HUES64 (cell line): ENCODE data around the gene CAPN2.

ENCODE experiments used
- H3K27ac ChIP-seq: 2 replicates; pipeline ENCODE4 v1.7.0; 2013; ENCODE audit warnings: low read depth, low read length, inconsistent platforms
- H3K27me3 ChIP-seq: 2 replicates; pipeline ENCODE4 v1.6.1; 2013; ENCODE audit warnings: mild to moderate bottlenecking, low read length; ENCODE audit not compliant: insufficient read depth
- H3K36me3 ChIP-seq: 2 replicates; pipeline ENCODE4 v1.6.1; 2013; ENCODE audit warnings: mild to moderate bottlenecking, low read length; ENCODE audit not compliant: insufficient read depth
- H3K4me1 ChIP-seq: 2 replicates; pipeline ENCODE4 v1.6.1; 2013; ENCODE audit warnings: mild to moderate bottlenecking, low read length, moderate library complexity; ENCODE audit not compliant: insufficient read depth
- H3K4me3 ChIP-seq: 2 replicates; pipeline ENCODE4 v1.5.1; 2013; ENCODE audit warnings: mild to moderate bottlenecking, low read length, moderate library complexity
- H3K9ac ChIP-seq: 2 replicates; pipeline ENCODE4 v1.6.1; 2013; ENCODE audit warnings: mild to moderate bottlenecking, low read depth, low read length
- H3K9me3 ChIP-seq: 2 replicates; pipeline ENCODE4 v1.6.1; 2013; ENCODE audit warnings: low read depth, low read length; ENCODE audit not compliant: insufficient read depth
- WGBS: fragments of 150-250, 120-280 bp; methylation state at CpG from one replicate; pipeline ENCODE4 v1.1.7; 2013; ENCODE audit warnings: missing lambda C conversion rate; 5-methylcytosine and 5-hydroxymethylcytosine counted together

CAPN2 gene

DNA sequence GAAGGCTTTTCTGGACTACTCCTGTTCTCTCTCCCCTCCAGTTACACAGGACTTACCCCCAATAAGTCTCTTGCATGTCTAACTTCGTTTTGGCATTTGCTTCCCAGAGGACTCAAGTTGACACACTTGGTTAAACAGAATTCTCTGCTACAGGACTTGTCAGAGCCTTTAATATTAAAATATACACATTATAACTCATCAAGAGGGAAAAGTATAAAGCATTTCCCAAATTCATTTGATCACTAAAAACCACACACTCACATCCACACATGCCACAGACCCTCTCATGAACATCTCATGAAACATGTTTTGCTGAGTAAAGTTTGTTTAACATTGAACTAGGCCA is 8.7 kb upstream of the CAPN2 start:
- Histone ChIP-seq H3K27me3 (no peaks in the 10 kb centered on the region), H3K4me1 (peaks cover 34% of the 10 kb centered on the region)
- WGBS, result 70% methylated on average over 1 of the region's 1 CpG

GRCh38 chr1:223704921-223705878 is 7.1 kb upstream of the CAPN2 start:
- Histone ChIP-seq H3K4me3 (no peak overlapping the region), H3K9me3 (no peaks in the 10 kb centered on the region), H3K9ac (no peak overlapping the region), H3K4me1 (peaks cover 34% of the 10 kb centered on the region), H3K27ac (no peak overlapping the region), H3K27me3 (no peaks in the 10 kb centered on the region), H3K36me3 (no peaks in the 10 kb centered on the region)
- 80% methylated on average over 8 of the region's 8 CpGs for WGBS

More for the DNA sequence above, 8.7 kb upstream of the CAPN2 start:
- Histone ChIP-seq H3K9me3 (no peaks in the 10 kb centered on the region), H3K9ac (no peak overlapping the region), H3K36me3 (no peaks in the 10 kb centered on the region), H3K27ac (no peak overlapping the region), H3K4me3 (no peak overlapping the region)

DNA sequence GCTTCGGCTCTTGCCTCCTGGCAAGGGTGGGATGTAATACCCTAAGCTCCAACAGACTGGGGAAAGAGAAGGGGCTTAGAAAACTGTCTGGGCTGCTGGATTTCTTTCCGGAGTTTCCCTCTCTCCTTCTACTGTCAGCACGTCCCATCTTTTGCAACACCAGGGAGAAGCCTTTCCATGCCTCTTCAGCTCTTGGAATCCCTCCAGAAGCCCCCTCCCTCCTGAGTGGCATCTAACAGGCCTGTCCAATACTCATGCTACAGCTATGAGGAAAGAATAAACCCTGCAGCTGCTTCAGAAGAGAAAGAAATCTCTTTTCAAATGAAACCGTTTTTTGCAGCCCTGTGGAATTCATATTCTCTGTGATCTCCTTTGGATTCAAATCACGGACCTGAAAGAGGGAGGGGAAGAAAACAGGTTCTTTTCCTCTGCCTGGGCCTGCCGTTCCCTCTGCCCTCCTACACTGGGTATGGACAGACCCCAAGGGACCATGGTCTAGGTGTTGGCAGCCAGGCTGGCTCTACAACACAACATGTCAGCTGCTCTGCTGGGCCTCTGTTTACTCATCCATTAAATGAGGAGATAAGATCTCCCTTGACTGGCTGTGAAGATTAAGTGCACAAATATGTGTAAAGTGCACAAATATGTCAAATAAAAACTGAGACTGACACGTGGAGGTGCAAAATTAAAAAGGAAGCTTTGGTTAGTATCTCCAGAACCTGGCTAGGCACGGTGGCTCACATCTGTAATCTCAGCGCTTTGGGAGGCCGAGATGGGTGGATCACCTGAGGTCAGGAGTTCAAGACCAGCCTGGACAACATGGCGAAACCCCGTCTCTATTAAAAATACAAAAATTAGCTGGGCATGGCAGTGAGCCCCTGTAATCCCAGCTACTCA is 6.0 kb upstream of the CAPN2 start:
- 81% methylated on average over 12 of the region's 12 CpGs for WGBS
- no peaks in the 10 kb centered on the region for H3K36me3 ChIP-seq
- no peak overlapping the region for H3K27ac ChIP-seq
- H3K9ac ChIP-seq, result no peak overlapping the region
- H3K4me3 ChIP-seq, result no peak overlapping the region
- H3K9me3 ChIP-seq, result no peaks in the 10 kb centered on the region
- H3K4me1 ChIP-seq, result peaks cover 22% of the 10 kb centered on the region
- peaks cover 3% of the 10 kb centered on the region for H3K27me3 ChIP-seq

- Histone ChIP-seq H3K36me3 (no peaks in the 10 kb centered on the region), H3K27me3 (peaks cover 11% of the 10 kb centered on the region), H3K4me3 (no peak overlapping the region), H3K9me3 (no peaks in the 10 kb centered on the region), H3K27ac (0 out of 2 replicates have a peak overlapping the region, but pooled peaks have one; percentile 17), H3K4me1 (peaks cover 20% of the 10 kb centered on the region; the same call in 1 of the 2 replicates), H3K9ac (no peak overlapping the region; the same call in 1 of the 2 replicates)
- WGBS, result 64% methylated on average over 6 of the region's 6 CpGs
Observed at GRCh38 chr1:223707256-223708000, 4.9 kb upstream of the CAPN2 start.

DNA sequence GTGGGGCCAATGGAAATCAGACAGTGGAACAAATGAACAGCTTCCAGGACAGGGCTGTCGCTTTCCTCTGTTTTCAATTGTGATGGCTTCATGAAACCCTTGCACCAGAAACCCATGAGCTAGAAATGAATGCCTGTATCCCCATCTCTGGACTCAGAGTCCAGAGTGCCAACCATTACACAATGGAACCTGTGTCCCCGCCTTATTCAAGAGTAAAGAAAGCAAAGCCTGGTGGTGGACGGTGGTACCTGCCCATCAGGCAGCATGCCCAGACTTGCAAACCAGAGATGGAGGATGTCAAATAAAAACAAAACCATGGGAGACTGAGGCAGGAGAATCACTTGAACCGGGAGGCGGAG is 4.4 kb upstream of the CAPN2 start:
- H3K9ac ChIP-seq, result no peak overlapping the region
- WGBS, result 86% methylated on average over 5 of the region's 5 CpGs
- peaks cover 17% of the 10 kb centered on the region for H3K27me3 ChIP-seq
- H3K4me1 ChIP-seq, result peaks cover 14% of the 10 kb centered on the region; the same call in 1 of the 2 replicates
- H3K27ac ChIP-seq, result no peak overlapping the region
- H3K36me3 ChIP-seq, result no peaks in the 10 kb centered on the region
- no peak overlapping the region for H3K4me3 ChIP-seq
- H3K9me3 ChIP-seq, result no peaks in the 10 kb centered on the region

DNA sequence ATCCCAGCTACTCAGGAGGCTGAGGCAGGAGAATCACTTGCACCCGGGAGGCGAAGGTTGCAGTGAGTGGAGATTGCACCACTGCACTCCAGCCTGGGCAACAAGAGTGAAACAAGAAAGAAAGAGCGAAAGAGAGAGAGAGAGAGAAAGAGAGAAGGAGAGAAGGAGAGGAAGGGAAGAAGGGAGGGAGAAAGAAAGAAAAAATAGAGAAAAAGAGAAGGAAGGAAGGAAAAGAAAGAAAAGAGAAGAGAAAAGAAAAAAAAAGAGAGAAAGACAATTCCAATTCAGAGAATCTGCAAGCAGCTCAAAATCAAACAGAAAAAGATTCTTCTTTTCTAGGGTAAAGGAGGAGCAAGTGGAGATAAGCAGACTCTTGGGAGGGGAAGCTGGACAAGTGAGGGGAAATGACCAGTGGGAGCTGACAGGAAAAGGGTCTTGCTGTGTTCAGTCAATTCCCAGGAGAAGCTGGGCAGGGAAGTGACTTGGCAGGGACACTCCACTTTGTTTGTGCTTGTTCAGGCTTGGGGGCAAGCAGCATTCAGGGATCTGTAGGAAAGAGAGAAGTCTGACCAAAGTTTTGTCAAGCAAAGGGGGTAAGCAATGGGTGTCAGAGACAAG is 3.6 kb upstream of the CAPN2 start:
- Histone ChIP-seq H3K9ac (no peak overlapping the region), H3K27ac (no peak overlapping the region), H3K9me3 (no peaks in the 10 kb centered on the region), H3K4me3 (no peak overlapping the region), H3K4me1 (peaks cover 18% of the 10 kb centered on the region), H3K27me3 (peaks cover 24% of the 10 kb centered on the region), H3K36me3 (no peaks in the 10 kb centered on the region)
- 93% methylated on average over 3 of the region's 3 CpGs for WGBS

DNA sequence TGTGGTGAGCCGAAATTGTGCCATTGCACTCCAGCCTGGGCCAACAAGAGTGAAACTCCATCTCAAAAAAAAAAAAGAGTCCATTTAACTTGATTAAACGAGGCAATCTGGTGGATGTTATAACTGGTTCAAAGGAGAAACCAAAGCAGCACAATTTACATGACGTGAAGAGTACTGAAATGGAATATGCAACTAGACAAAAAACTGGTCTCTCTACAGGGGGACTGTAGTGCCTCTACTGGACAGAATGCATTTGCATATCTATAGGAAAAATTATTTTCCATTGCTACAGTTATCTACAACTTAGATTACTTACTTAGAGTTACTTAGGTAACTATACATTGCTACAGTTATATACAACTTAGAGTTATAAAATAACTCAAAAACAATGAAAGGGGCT is 2.7 kb upstream of the CAPN2 start:
- 88% methylated on average over 3 of the region's 3 CpGs for WGBS
- peaks cover 31% of the 10 kb centered on the region for H3K27me3 ChIP-seq
- H3K4me1 ChIP-seq, result peaks cover 20% of the 10 kb centered on the region
- H3K27ac ChIP-seq, result no peak overlapping the region
- no peaks in the 10 kb centered on the region for H3K36me3 ChIP-seq
- H3K9ac ChIP-seq, result no peak overlapping the region
- H3K4me3 ChIP-seq, result no peak overlapping the region
- no peaks in the 10 kb centered on the region for H3K9me3 ChIP-seq

DNA sequence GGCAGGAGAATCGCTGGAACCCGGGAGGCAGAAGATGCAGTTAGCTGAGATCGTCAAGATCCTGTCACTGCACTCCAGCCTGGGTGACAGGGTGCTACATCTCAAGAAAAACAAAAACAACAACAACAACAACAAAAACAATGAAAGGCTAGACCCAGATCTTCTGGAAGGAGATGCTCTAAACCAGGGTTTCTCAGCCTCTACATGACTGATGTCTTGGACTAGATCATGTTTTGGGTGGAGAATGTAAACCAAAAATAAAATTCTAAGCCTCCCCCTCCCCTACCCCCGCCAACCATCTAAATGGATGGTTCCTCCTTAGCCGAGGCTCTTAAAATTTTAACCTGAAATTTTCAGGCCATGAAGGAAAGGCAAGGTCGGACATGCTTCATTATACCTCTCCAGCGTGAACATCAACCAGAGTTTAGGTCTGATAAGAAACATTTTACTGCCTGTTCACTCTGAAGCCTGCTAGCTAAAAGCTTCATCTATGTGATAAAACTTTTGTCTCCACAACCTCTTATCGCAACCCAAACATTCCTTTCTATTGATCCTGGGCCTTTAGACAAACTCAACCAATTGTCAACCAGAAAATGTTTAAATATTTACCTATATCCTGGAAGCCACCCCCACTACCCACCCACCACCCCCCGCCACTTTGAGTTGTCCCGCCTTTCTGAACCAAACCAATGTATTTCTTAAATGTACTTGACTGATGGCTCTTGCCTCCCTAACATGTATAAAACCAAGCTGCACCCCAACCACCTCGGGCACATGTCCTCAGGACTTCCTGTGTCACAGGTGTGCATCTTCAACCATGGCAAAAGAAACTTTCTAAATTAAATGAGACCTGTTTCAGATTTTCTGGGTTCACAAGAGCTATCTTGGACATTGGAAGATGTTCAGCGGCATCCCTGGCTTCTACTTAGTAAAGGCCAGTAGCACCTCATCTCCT is 1.9 kb upstream of the CAPN2 start:
- H3K4me1 ChIP-seq, result peaks cover 29% of the 10 kb centered on the region
- H3K9ac ChIP-seq, result no peak overlapping the region
- H3K36me3 ChIP-seq, result no peaks in the 10 kb centered on the region

DNA sequence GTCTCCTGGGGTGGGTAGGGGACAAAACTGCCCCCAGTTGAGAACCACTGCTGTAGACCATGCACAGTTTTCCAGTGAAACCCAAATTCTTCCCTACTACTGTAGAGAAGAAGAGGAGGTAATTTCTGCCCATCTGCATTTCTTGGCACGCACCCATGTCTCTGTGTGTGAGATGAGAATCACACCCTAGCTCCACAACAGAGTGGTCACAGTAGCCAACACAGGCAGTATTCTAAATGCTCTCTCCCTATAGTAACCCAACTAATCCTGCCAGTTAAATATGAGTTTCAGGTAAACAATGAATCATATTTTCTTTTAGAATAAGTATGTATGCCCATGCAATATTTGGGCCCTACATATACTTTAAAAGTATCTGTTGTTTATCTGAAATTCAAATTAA is 1.2 kb upstream of the CAPN2 start:
- WGBS, result no CpG with 5 or more reads among the region's 1 CpG
- Histone ChIP-seq H3K36me3 (no peaks in the 10 kb centered on the region), H3K27ac (no peak overlapping the region), H3K4me1 (peaks cover 33% of the 10 kb centered on the region), H3K9ac (no peak overlapping the region), H3K9me3 (no peaks in the 10 kb centered on the region), H3K27me3 (peaks cover 47% of the 10 kb centered on the region), H3K4me3 (no peak overlapping the region)

More for the DNA sequence above, 1.9 kb upstream of the CAPN2 start:
- Histone ChIP-seq H3K27ac (no peak overlapping the region), H3K9me3 (no peaks in the 10 kb centered on the region), H3K27me3 (peaks cover 40% of the 10 kb centered on the region), H3K4me3 (no peak overlapping the region)
- WGBS, result 89% methylated on average over 12 of the region's 12 CpGs
